ENCODE data around the gene RAB11FIP4. TPM values are rescaled to one million over a fixed set of nuclear protein-coding genes. Genes with fewer than 3 reads are reported as not detected.

The RAB11FIP4 gene
- total RNA-seq, 1 donor: 0.09 TPM

GRCh38 chr17:31497994-31498826 is 106.7 kb downstream of the RAB11FIP4 start:
- DNase-seq (ENCODE audit: low read depth): no peak
- no peak overlapping the region for H3K4me3 ChIP-seq (ENCODE audit: low read depth, low read length)
- TF ChIP-seq CTCF (IDR thresholded peaks at IDR 0.05; ENCODE audit: insufficient read depth, low read length): no peak

- no peak overlapping the region for H3K4me3 ChIP-seq (ENCODE audit: low read depth, low read length)
- peak; percentile 37 for DNase-seq (ENCODE audit: low read depth)
- no peak for TF ChIP-seq CTCF (IDR thresholded peaks at IDR 0.05; ENCODE audit: insufficient read depth, low read length)
Observed at GRCh38 chr17:31499771-31500554, 108.5 kb downstream of the RAB11FIP4 start.

- no peak for DNase-seq (ENCODE audit: low read depth)
- TF ChIP-seq CTCF (IDR thresholded peaks at IDR 0.05; ENCODE audit: insufficient read depth, low read length): no peak
- no peak overlapping the region for H3K4me3 ChIP-seq (ENCODE audit: low read depth, low read length)
Observed at GRCh38 chr17:31506517-31506916, 115.0 kb downstream of the RAB11FIP4 start.

GRCh38 chr17:31508288-31509094 is 117.0 kb downstream of the RAB11FIP4 start:
- DNase-seq (ENCODE audit: low read depth): no peak
- TF ChIP-seq CTCF (IDR thresholded peaks at IDR 0.05; ENCODE audit: insufficient read depth, low read length): peak; percentile 21
- H3K4me3 ChIP-seq (ENCODE audit: low read depth, low read length): no peak overlapping the region

GRCh38 chr17:31509095-31509804 is 117.8 kb downstream of the RAB11FIP4 start:
- DNase-seq (ENCODE audit: low read depth): no peak
- TF ChIP-seq CTCF (IDR thresholded peaks at IDR 0.05; ENCODE audit: insufficient read depth, low read length): no peak
- H3K4me3 ChIP-seq (ENCODE audit: low read depth, low read length): no peak overlapping the region

- no peak for DNase-seq (ENCODE audit: low read depth)
- H3K4me3 ChIP-seq (ENCODE audit: low read depth, low read length): no peak overlapping the region
- TF ChIP-seq CTCF (IDR thresholded peaks at IDR 0.05; ENCODE audit: insufficient read depth, low read length): no peak
Observed at GRCh38 chr17:31509805-31510177, 118.3 kb downstream of the RAB11FIP4 start.

All from fibroblast of the aortic adventitia (primary cell).